GM18498 (cell line): ENCODE results near the gene TPSG1.
"Not testable (repeated sequence)": the region's sequence is repeated elsewhere in the genome, so short reads cannot be mapped to it uniquely, and the experiment has no call there.

Source experiments
- ATAC-seq: cut with Tn5 transposase; IDR thresholded peaks from one replicate; pipeline ENCODE4 v1.9.1; 2021; ENCODE audit warnings: mild to moderate bottlenecking, moderate library complexity; ENCODE audit not compliant: unreplicated experiment

TPSG1 gene

DNA sequence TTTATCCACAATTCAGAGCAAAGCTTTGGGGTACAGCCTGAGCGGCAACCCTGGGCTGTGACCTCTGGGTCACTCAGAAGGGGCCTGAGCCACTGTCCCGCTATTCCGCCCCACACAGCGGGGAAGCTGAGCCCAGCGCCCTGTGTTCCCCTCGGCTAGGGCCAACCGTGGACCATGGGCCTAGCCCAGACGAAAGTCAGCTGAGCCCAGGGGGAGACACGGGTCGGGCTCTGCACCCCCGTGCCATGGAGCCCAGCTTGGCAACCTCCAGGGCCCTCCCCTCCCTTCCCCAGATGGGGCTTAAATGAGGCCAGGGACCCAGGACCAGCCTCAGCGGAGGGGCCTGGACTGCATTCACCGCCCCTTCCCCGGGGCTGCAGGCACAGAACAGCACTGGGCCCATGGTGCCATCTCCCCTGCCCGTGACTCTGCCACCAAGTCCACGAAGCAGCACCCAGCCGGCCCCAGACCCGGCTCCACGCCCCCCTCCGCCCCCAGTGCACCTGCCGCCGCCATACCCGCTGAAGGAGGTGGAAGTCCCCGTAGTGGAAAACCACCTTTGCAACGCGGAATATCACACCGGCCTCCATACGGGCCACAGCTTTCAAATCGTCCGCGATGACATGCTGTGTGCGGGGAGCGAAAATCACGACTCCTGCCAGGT, 32.6 kb upstream of the TPSG1 start:
- no peak for ATAC-seq

DNA sequence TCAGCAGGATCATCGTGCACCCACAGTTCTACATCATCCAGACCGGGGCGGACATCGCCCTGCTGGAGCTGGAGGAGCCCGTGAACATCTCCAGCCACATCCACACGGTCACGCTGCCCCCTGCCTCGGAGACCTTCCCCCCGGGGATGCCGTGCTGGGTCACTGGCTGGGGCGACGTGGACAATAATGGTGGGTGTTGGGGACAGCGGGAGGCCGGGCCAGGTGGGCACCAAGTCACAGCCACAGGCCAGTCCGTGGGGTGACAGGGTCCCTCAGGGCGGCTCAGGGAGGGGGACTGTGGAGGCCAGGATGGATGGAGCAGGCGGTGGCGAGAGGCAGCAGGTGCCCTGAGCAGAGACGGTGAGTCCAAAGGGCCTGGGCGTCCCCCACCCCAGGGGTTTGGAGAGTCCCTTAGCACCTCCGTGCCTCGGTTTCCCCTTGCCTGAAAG, 31.8 kb upstream of the TPSG1 start:
- ATAC-seq, result no peak

DNA sequence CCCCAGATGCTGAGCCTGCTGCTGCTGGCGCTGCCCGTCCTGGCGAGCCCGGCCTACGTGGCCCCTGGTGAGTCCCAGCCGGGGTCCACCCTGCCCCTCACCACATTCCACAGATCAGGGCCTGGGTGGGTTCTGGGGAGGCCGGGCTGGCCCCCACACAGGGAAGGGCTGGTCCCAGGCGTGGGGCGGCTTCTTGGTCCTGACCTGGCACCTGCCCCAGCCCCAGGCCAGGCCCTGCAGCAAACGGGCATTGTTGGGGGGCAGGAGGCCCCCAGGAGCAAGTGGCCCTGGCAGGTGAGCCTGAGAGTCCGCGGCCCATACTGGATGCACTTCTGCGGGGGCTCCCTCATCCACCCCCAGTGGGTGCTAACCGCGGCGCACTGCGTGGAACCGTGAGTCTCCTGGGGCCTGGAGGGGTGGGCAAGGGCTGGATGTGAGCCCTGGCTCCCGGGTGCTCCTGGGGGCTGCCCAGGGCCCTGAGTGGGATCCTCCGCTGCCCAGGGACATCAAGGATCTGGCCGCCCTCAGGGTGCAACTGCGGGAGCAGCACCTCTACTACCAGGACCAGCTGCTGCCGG, 31.3 kb upstream of the TPSG1 start:
- ATAC-seq, result not testable (repeated sequence)

DNA sequence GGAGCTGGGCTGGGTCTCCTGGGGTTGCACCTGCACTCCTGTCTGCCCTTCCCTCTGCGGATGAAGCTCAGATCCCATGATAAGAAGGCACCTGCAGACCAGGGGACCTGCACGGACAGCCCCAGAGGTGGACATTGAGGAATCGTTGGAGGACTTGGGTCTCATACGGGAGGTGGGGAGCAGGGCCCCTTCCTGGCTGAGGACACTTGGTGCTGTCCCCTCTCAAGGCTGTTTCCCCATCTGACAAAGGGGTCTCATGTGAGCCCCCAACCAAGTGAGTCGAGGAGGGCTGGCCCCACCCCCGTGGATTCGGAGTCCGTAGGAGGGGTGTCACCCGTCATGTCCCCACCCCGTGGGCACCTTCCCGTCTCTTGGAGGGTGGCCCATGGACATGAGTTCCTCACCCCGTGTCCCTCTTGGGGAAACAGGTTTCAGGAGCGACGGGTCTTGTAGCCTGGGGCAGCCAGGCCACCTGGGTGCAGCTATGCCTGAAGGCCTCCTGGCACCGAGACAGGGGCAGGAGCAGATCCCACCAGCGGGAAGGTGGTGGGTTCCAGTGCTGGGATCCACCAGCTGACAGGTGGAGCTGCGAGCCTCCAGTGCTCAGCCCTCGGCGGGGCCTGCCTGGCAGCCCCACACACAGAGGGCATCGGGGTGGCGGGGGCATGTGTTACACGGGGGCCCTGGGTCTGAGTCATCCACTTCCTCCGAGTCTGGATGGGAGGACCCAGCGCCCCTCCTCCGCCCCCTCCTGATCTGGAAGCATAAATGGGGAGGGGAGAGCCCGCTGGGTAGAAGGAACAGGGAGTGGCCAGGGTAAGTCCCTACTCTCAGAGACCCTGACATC, 30.4 kb upstream of the TPSG1 start, which contains the start of gene TPSD1:
TPSD1 (plus strand) TSS at position 794 of the 847 bp plus-strand sequence. CDS start 212 bp downstream, outside the sequence.
- ATAC-seq, result not testable (repeated sequence)

DNA sequence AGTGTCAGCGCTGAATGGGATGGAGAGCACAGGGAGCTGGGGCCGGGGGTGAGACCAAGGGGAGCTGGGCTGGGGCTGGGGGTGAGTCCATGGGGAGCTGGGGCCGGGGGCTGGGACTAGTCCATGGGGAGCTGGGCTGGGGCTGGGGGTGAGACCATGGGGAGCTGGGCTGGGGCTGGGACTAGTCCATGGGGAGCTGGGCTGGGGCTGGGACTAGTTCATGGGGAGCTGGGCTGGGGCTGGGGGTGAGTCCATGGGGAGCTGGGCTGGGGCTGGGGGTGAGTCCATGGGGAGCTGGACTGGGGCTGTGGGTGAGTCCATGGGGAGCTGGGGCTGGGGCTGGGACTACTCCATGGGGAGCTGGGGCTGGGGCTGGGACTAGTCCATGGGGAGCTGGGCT, 29.8 kb upstream of the TPSG1 start:
- not testable (repeated sequence) for ATAC-seq

DNA sequence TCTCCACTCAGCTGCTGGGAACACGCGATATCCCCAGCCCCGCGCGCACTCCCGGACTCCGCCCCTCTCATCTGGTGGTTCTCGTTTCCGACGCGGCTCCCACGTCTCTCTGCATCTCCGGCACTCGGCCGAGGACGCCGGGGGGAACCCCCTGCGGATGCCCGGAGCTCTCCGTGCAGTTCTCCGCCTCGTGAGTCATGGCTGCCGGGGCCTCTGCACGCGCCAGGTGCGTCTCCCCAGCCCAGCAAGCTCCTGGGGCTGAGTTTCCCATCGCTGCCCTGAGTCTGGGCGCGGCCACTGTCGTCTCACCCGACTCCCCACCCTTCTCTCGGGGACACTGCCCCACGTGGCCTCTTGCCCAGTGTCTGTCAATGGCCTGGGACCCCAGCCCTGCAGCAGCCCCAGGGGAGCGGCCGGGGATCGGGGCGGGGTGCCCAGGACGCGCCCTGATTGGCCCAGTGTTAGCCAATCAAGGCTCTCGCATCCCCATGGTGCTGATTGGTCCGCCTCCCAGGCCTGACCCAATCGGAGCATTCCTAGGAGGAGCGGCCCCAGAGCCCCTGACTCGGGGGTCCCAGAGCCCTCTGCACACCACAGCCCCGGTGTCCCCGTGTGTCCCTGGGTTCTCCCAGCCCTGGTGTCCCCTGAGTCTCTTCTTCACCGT, 28.8 kb upstream of the TPSG1 start:
- not testable (repeated sequence) for ATAC-seq

DNA sequence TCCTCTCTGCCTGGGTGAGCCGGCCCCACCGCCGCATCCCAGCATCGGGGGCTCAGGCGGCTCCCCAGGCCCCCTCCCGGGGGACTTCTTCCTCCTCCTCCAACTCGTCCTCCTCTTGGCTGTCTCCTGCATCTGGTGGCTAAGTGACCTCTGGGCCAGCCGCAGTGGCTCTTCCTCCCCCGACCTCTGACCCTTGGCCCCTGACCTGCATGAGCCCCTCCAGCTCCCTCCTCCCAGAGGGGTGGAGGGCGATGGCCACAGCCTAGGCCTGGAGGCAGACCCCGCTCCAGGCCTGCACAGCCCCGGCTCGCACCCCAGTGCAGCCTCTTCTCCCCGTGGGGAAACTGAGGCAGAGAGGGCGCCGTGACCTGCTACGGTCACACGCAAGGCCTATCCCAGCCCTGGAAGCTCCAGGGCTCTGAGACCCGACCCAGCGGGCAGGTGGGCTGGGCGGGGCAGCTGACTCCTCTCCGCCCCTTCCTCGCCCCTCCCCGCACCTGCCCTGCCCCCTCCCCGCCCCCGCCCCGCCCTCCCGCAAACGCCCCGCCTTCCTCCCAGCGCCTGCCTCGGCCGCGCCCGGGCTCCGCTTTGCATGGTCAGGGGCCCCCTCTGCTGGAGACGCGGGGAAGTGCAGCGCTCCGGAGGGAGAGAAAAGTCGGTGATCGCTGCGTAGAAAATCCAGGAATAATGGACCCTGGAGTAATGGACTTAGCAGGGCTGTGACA, 24.1 kb upstream of the TPSG1 start:
- ATAC-seq, result not testable (repeated sequence)

DNA sequence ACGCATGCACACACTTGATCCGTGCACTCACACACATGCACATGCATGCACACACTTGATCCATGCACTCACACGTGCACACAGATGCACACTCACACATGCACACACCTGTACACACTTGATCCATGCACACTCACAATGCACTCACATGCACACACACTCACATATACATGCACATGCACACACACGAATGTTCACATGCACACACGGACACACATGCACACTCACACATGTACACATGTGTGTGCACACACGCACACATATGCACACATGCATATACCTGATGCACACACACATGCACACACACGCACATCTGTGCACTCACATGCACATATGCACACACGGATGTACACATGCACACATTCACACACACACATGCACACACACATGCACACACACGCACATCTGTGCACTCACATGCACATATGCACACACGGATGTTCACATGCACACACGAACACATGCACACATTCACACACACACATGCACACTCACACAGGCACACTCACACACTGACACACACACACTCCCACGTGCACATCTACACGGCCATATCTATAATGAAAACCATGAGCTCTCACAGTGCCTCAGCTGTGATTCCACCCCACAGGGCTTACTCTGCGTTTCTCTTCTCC, 23.0 kb upstream of the TPSG1 start:
- ATAC-seq, result not testable (repeated sequence)

DNA sequence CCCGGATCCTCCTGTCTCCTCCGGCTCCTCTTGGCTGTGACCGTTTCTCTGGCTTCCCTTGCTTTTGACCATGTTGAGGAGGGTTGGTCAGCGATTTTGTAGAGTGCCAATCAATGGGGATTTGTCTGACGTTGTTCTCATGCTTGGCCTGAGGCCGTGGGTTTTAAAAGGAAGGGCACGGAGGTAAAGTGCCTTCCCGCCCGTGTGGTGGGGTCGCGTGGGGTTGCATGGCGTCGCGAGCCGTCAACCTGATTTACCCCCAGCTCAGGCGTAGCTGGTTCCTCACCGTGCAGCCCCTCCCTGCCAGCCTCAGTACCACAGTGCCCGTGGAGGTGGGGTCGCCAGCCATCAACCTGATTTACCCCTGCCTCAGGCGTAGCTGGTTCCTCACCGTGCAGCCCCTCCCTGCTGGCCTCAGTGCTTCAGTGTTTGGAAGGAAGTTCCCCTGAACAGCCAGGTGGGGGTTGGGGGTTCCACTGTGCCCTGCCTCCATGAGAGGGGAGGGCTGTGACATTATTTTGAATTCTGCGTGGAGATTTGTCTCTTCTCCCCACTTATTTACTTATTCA, 20.5 kb upstream of the TPSG1 start:
- no peak for ATAC-seq

DNA sequence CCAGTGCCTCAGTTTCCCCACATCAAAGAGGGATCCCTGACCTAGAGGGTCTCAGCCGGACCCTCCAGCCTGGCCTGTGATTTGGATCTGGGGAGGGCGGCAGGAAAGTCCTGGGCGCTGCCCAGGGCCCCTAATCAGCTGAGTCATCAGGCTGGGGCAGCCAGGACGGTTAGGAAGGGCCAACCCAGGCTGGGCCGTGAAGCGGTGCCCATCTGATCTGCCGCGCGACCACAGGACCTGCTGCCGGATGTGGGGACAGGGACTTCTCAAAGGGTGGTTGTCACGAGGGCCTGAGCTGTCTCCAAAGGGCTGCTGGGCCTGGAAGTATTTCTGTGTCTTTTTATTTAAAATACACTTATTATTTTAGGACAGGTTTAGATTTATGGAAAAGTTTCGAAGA, 19.8 kb upstream of the TPSG1 start:
- ATAC-seq, result no peak

DNA sequence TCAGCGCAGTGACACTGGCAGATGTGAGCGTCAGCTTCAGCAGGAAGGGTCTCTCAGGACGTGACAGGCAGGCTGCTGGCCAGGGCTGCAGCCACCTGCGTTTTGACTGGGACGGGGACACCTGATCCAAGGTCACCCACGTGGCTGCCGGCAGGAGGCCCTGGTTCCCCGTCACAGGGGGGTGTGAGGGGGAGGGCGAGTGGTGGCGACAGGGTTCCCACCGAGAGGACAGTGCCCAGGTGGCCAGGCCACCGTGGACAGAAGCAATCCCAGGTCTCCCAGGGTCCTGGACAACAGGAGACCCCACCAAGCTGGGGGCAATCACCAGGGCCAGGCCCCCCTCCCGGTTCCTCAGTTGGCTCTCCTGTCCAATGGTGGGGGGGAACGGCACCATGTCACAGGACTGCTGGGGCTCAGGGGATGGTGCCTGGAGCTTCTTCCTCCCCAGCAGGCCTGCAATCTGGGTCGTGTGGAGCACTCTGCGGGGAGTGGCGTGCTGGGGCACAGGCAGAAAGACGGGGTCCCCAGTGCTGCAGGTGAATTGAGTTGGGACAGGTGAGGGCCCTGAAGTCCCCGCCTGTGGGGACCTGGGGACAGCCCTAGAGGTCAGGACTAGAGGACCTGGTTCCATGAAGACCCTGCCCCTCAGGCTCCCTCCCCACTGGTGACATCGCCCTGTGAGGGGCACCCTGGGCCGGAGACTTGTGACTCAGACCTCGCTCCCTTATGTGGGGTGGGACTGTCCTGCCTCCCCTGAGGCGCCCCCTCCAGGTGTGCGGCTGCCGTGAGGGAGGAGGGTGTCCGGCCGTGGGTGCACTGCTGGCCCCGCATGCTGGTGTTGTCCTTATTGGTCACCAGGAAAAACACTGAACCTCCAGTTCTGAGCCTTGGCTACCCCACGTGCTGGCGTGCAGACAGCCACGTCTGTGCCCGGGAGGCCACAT, 19.1 kb upstream of the TPSG1 start:
- ATAC-seq, result not testable (repeated sequence)

DNA sequence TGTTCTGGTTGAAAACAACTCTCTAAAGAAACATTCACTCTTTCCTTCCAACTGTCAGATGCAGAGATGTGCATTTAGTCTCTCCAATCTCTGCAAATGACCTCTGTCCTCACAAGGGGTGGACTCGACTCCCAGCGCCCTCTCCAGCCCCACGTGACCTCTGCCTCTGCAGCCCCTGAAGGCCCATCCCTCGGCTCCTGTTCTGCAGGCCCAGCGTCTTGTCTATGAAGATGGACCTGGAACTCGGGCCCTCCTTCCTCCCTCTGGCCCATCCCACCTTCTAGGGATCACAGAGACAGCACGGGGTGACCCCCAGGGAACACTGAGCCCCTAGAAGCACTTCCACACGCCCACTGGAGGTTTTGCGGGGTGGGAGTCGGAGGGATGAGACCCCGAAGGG, 18.3 kb upstream of the TPSG1 start:
- not testable (repeated sequence) for ATAC-seq

DNA sequence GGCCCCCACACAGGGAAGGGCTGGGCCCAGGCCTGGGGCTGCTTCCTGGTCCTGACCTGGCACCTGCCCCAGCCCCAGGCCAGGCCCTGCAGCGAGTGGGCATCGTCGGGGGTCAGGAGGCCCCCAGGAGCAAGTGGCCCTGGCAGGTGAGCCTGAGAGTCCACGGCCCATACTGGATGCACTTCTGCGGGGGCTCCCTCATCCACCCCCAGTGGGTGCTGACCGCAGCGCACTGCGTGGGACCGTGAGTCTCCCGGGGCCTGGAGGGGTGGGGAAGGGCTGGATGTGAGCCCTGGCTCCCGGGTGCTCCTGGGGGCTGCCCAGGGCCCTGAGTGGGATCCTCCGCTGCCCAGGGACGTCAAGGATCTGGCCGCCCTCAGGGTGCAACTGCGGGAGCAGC, 16.0 kb upstream of the TPSG1 start:
- not testable (repeated sequence) for ATAC-seq

DNA sequence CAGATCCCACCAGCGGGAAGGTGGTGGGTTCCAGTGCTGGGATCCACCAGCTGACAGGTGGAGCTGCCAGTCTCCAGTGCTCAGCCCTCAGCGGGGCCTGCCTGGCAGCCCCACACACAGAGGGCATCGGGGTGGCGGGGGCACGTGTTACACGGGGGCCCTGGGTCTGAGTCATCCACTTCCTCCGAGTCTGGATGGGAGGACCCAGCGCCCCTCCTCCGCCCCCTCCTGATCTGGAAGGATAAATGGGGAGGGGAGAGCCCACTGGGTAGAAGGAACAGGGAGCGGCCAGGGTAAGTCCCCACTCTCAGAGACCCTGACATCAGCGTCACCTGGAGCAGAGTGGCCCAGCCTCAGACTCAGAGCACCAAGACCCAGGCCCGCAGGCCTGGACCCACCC, 15.4 kb upstream of the TPSG1 start, which contains the start of gene TPSAB1:
TPSAB1 (plus strand) TSS at position 270 of the 400 bp plus-strand sequence. CDS start 234 bp downstream, outside the sequence.
- not testable (repeated sequence) for ATAC-seq

DNA sequence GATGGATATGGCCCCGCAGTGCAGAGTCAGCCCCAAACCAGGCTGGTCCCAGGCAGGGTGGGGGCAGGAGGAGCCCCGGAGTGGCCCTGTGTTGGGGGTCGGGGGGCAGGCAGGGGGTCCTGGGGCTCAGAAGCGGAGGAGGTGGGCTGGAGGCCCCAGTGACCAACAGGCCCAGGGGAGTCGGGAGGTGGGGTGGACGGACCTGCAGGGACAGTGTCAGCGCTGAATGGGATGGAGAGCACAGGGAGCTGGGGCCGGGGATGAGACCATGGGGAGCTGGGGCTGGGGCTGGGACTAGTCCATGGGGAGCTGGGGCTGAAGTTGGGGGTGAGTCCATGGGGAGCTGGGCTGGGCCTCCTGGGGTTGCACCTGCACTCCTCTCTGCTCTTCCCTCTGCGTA, 14.5 kb upstream of the TPSG1 start:
- ATAC-seq, result not testable (repeated sequence)

DNA sequence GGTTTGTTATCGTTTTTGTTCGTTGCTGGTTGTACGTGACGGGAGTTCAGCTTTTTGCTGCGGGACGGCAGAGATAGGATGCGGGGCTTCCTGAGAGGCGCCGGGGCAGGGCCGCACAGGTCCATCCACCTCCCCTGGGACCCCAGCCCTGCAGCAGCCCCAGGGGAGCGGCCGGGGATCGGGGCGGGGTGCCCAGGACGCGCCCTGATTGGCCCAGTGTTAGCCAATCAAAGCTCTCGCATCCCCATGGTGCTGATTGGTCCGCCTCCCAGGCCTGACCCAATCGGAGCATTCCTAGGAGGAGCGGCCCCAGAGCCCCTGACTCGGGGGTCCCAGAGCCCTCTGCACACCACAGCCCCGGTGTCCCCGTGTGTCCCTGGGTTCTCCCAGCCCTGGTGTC, 13.8 kb upstream of the TPSG1 start:
- not testable (repeated sequence) for ATAC-seq

DNA sequence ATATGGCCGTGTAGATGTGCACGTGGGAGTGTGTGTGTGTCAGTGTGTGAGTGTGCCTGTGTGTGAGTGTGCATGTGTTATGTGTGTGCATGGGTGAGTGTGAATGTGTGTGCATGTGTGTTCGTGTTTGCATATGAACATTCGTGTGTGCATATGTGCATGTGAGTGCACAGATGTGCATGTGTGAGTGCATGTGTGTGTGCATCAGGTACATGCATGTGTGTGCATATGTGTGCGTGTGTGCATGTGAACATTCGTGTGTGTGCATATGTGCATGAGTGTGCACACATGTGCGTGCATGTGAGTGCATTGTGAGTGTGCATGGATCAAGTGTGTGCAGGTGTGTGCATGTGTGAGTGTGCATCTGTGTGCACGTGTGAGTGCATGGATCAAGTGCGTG, 12.9 kb upstream of the TPSG1 start:
- no peak for ATAC-seq

DNA sequence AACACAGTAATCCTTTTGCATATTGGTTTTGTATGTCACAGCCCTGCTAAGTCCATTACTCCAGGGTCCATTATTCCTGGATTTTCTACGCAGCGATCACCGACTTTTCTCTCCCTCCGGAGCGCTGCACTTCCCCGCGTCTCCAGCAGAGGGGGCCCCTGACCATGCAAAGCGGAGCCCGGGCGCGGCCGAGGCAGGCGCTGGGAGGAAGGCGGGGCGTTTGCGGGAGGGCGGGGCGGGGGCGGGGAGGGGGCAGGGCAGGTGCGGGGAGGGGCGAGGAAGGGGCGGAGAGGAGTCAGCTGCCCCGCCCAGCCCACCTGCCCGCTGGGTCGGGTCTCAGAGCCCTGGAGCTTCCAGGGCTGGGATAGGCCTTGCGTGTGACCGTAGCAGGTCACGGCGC, 11.6 kb upstream of the TPSG1 start:
- not testable (repeated sequence) for ATAC-seq
